H9 (cell line): ENCODE measurements around the gene NPBWR2. TPM values are rescaled to one million over a fixed set of nuclear protein-coding genes. Genes with fewer than 3 reads are reported as not detected.

Experiments used
- DNase-seq: peaks from one replicate; pipeline ENCODE4 v3.0.0-alpha.2; 2017
- H2AFZ ChIP-seq: one replicate; pipeline ENCODE4 v1.6.1; 2013; ENCODE audit warnings: mild to moderate bottlenecking, low read length, control low read depth, moderate library complexity
- H2AK5ac ChIP-seq: 2 replicates; pipeline ENCODE4 v1.6.1; 2013; ENCODE audit warnings: low read length, control low read depth, mixed read lengths; ENCODE audit not compliant: insufficient read length
- H2BK120ac ChIP-seq: one replicate; pipeline ENCODE4 v1.6.1; 2013; ENCODE audit warnings: low read depth, mild to moderate bottlenecking, low read length, control low read depth, inconsistent platforms; ENCODE audit not compliant: poor library complexity, severe bottlenecking
- H2BK12ac ChIP-seq: 2 replicates; pipeline ENCODE4 v1.6.1; 2013; ENCODE audit warnings: low read length, control low read depth, mixed read lengths, low read depth; ENCODE audit not compliant: insufficient read length
- H2BK15ac ChIP-seq: 2 replicates; pipeline ENCODE4 v1.6.1; 2013; ENCODE audit warnings: low read depth, low read length, control low read depth
- H2BK20ac ChIP-seq: one replicate; pipeline ENCODE4 v1.6.1; 2013; ENCODE audit warnings: low read depth, mild to moderate bottlenecking, low read length, control low read depth, inconsistent platforms; ENCODE audit not compliant: poor library complexity, severe bottlenecking
- H2BK5ac ChIP-seq: 2 replicates; pipeline ENCODE4 v1.6.1; 2013; ENCODE audit warnings: low read length, control low read depth, mixed read lengths; ENCODE audit not compliant: insufficient read length
- H3K14ac ChIP-seq: 2 replicates; pipeline ENCODE4 v1.6.1; 2013; ENCODE audit warnings: low read length, control low read depth; ENCODE audit not compliant: insufficient read depth
- H3K18ac ChIP-seq: 2 replicates; pipeline ENCODE4 v1.6.1; 2013; ENCODE audit warnings: low read depth, mild to moderate bottlenecking, mixed read lengths, low read length, control low read depth; ENCODE audit not compliant: insufficient read length
- H3K23ac ChIP-seq: 2 replicates; pipeline ENCODE4 v1.6.1; 2013; ENCODE audit warnings: low read length, control low read depth, mixed read lengths, low read depth; ENCODE audit not compliant: insufficient read length
- H3K23me2 ChIP-seq: 2 replicates; pipeline ENCODE4 v1.6.1; 2013; ENCODE audit warnings: low read depth, mild to moderate bottlenecking, mixed read lengths, low read length, control low read depth; ENCODE audit not compliant: insufficient read length, poor library complexity, severe bottlenecking
- H3K27ac ChIP-seq: 2 replicates; pipeline ENCODE4 v1.5.1; 2013; ENCODE audit warnings: low read length, control low read depth, mixed read lengths, low read depth; ENCODE audit not compliant: insufficient read length
- H3K27me3 ChIP-seq: 2 replicates; pipeline ENCODE4 v1.6.1; 2013; ENCODE audit warnings: low read length, control low read depth, inconsistent platforms; ENCODE audit not compliant: insufficient read depth
- H3K4ac ChIP-seq: 2 replicates; pipeline ENCODE4 v1.6.1; 2013; ENCODE audit warnings: low read depth, mild to moderate bottlenecking, control low read depth, inconsistent platforms, low read length, moderate library complexity
- H3K4me1 ChIP-seq: 2 replicates; pipeline ENCODE4 v1.6.1; 2013; ENCODE audit warnings: low read length, control low read depth, inconsistent platforms; ENCODE audit not compliant: insufficient read depth
- H3K4me2 ChIP-seq: 2 replicates; pipeline ENCODE4 v1.6.1; 2013; ENCODE audit warnings: low read length, control low read depth, mixed read lengths; ENCODE audit not compliant: insufficient read length, insufficient read depth
- H3K56ac ChIP-seq: 2 replicates; pipeline ENCODE4 v1.6.1; 2013; ENCODE audit warnings: low read depth, mild to moderate bottlenecking, mixed read lengths, low read length, control low read depth; ENCODE audit not compliant: insufficient read length
- H3K79me1 ChIP-seq: 2 replicates; pipeline ENCODE4 v1.6.1; 2013; ENCODE audit warnings: low read depth, mild to moderate bottlenecking, moderate library complexity, low read length, control low read depth, inconsistent platforms; ENCODE audit not compliant: insufficient read depth, poor library complexity, severe bottlenecking
- H3K79me2 ChIP-seq: 2 replicates; pipeline ENCODE4 v1.6.1; 2013; ENCODE audit warnings: low read length, control low read depth, inconsistent platforms; ENCODE audit not compliant: insufficient read depth
- H3K9ac ChIP-seq: 2 replicates; pipeline ENCODE4 v1.6.1; 2013; ENCODE audit warnings: low read length, control low read depth, mixed read lengths; ENCODE audit not compliant: insufficient read length; ENCODE audit errors: extremely low read depth
- H3K9me3 ChIP-seq: one replicate; pipeline ENCODE4 v1.6.1; 2013; ENCODE audit warnings: low read depth, low read length, inconsistent platforms; ENCODE audit not compliant: control insufficient read depth
- H3T11ph ChIP-seq: one replicate; pipeline ENCODE4 v1.6.1; 2013; ENCODE audit warnings: mild to moderate bottlenecking, low read length, control low read depth, inconsistent platforms
- H4K20me1 ChIP-seq: one replicate; pipeline ENCODE4 v1.6.1; 2013; ENCODE audit not compliant: control insufficient read depth, insufficient read length, insufficient read depth
- H4K5ac ChIP-seq: 2 replicates; pipeline ENCODE4 v1.6.1; 2013; ENCODE audit warnings: low read depth, mild to moderate bottlenecking, mixed read lengths, low read length, control low read depth; ENCODE audit not compliant: insufficient read length
- H4K8ac ChIP-seq: replicated peaks from 2 replicates; pipeline ENCODE4 v1.6.1; 2013; ENCODE audit warnings: low read length, control low read depth, mixed read lengths, low read depth; ENCODE audit not compliant: insufficient read length
- H4K91ac ChIP-seq: 2 replicates; pipeline ENCODE4 v1.6.1; 2013; ENCODE audit warnings: low read depth, mild to moderate bottlenecking, moderate library complexity, mixed read lengths, low read length, control low read depth; ENCODE audit not compliant: insufficient read length
- H3K27ac Mint-ChIP-seq, 3 experiments: 2 replicates in 2 of 3; 3 replicates in 1 of 3; pipeline ENCODE4 v1.8.0; 2020 to 2021; ENCODE audit warnings: mixed read lengths in 3 of 3, mild to moderate bottlenecking in 1 of 3, moderate library complexity in 1 of 3
- H3K27me3 Mint-ChIP-seq: 2 replicates; pipeline ENCODE4 v1.8.0; 2021; ENCODE audit warnings: low read depth, mild to moderate bottlenecking, moderate library complexity, mixed read lengths
- H3K36me3 Mint-ChIP-seq, 3 experiments: 2 replicates in 2 of 3; 3 replicates in 1 of 3; pipeline ENCODE4 v1.8.0; 2020 to 2021; ENCODE audit warnings: low read depth in 3 of 3, mixed read lengths in 3 of 3; ENCODE audit not compliant: insufficient read depth in 1 of 3
- H3K4me1 Mint-ChIP-seq, 2 experiments: 2 replicates each; pipeline ENCODE4 v1.8.0; 2020; ENCODE audit warnings: mixed read lengths in 2 of 2
- H3K4me3 Mint-ChIP-seq, 2 experiments: 2 replicates in 1 of 2; 3 replicates in 1 of 2; pipeline ENCODE4 v1.8.0; 2020 to 2021; ENCODE audit warnings: mild to moderate bottlenecking in 2 of 2, mixed read lengths in 2 of 2, moderate library complexity in 1 of 2
- H3K9me3 Mint-ChIP-seq, 2 experiments: 2 replicates in 1 of 2; 3 replicates in 1 of 2; pipeline ENCODE4 v1.8.0; 2020; ENCODE audit warnings: mild to moderate bottlenecking in 2 of 2, mixed read lengths in 2 of 2, moderate library complexity in 1 of 2
- WGBS: extraction: QIAGEN DNeasy Blood & Tissue Kit; methylation state at CpG from one replicate; pipeline ENCODE4 v1.1.7; 2013; ENCODE audit warnings: missing lambda C conversion rate, low lambda C conversion rate, mixed read lengths; ENCODE audit not compliant: insufficient read length; ENCODE audit errors: extremely low coverage; 5-methylcytosine and 5-hydroxymethylcytosine counted together
- total RNA-seq: library from RNA; stranded (reverse); gene quantifications from 2 replicates; pipeline ENCODE4 v1.2.1, GENCODE V29; 2021
- TF ChIP-seq, protein P1 (sequence below): fragments of 200-600 bp; sonication (generic); conservative IDR thresholded peaks from 3 replicates; pipeline ENCODE4 v1.8.0; 2021; ENCODE audit warnings: antibody characterized with exemption, mild to moderate bottlenecking

The NPBWR2 gene
- total RNA-seq, 1 experiment from 2014 or later, result not detected

GRCh38 chr20:64055396-64055892 is 51.9 kb downstream of the NPBWR2 start:
- Histone ChIP-seq H3K27ac (no peak overlapping the region), H3K27me3 (no peaks in the 10 kb centered on the region; the same call in 1 of the 2 replicates), H3K23me2 (no peaks in the 10 kb centered on the region), H4K91ac (no peak overlapping the region), H3T11ph (no peak overlapping the region), H2BK5ac (no peak overlapping the region), H3K14ac (no peak overlapping the region), H3K4me2 (no peak overlapping the region), H3K79me2 (no peaks in the 10 kb centered on the region), H2AFZ (no peak overlapping the region), H2BK20ac (no peak overlapping the region), H3K56ac (no peak overlapping the region), H3K79me1 (no peaks in the 10 kb centered on the region), H2BK15ac (no peak overlapping the region), H3K4ac (no peak overlapping the region), H4K8ac (no peak overlapping the region), H3K4me1 (no peaks in the 10 kb centered on the region), H2BK120ac (no peak overlapping the region), H2BK12ac (no peak overlapping the region), H2AK5ac (no peak overlapping the region), H3K23ac (no peak overlapping the region), H3K9ac (no peak overlapping the region), H3K9me3 (no peaks in the 10 kb centered on the region), H4K20me1 (no peaks in the 10 kb centered on the region), H3K18ac (no peak overlapping the region), H4K5ac (no peak overlapping the region)
- no peak overlapping the region; a peak in 1 of 5 replicates for H3K4me3 Mint-ChIP-seq
- H3K9me3 Mint-ChIP-seq, result no peaks in the 10 kb centered on the region; a peak in 1 of 5 replicates
- peaks cover 21 to 30% of the 10 kb centered on the region in 2 experiments for H3K4me1 Mint-ChIP-seq
- DNase-seq, result no peak
- H3K36me3 Mint-ChIP-seq, result no peaks in the 10 kb centered on the region; a peak in 1 of 7 replicates
- WGBS, result no CpG with 5 or more reads among the region's 9 CpGs
- H3K27ac Mint-ChIP-seq, result 0 out of 7 replicates have a peak overlapping the region, but pooled peaks of 1 of the 3 experiments have one; percentile 35
- peaks cover 31% of the 10 kb centered on the region for H3K27me3 Mint-ChIP-seq
- TF ChIP-seq, protein P1, sequence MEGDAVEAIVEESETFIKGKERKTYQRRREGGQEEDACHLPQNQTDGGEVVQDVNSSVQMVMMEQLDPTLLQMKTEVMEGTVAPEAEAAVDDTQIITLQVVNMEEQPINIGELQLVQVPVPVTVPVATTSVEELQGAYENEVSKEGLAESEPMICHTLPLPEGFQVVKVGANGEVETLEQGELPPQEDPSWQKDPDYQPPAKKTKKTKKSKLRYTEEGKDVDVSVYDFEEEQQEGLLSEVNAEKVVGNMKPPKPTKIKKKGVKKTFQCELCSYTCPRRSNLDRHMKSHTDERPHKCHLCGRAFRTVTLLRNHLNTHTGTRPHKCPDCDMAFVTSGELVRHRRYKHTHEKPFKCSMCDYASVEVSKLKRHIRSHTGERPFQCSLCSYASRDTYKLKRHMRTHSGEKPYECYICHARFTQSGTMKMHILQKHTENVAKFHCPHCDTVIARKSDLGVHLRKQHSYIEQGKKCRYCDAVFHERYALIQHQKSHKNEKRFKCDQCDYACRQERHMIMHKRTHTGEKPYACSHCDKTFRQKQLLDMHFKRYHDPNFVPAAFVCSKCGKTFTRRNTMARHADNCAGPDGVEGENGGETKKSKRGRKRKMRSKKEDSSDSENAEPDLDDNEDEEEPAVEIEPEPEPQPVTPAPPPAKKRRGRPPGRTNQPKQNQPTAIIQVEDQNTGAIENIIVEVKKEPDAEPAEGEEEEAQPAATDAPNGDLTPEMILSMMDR, result no peak
